Ovary (tissue), 9 donors: ENCODE data around the gene PDE7B. TPM values are rescaled to one million over a fixed set of nuclear protein-coding genes. Genes with fewer than 3 reads are reported as not detected.
"Not testable (repeated sequence)": the region's sequence is repeated elsewhere in the genome, so short reads cannot be mapped to it uniquely, and the experiment has no call there.

ENCODE experiments used
- DNase-seq, 5 donors: peaks; one replicate each; pipeline ENCODE4 v3.0.0-alpha.2; 2019 to 2020
- H3K27ac ChIP-seq, 2 donors: fragments of 200-600 bp; one replicate each; pipeline versions ENCODE4 v1.5.1 to v1.8.0; 2019 to 2022
- H3K27me3 ChIP-seq: fragments of 200-600 bp; one replicate; pipeline ENCODE4 v1.8.0; 2022
- H3K36me3 ChIP-seq: fragments of 200-600 bp; sonication (generic); one replicate; pipeline ENCODE4 v1.5.1; 2019
- H3K4me1 ChIP-seq: one replicate; pipeline ENCODE4 v1.8.1; 2013; ENCODE audit warnings: mild to moderate bottlenecking, moderate library complexity; ENCODE audit not compliant: insufficient read depth
- H3K4me3 ChIP-seq: fragments of 200-600 bp; sonication (generic); one replicate; pipeline ENCODE4 v1.5.1; 2017
- H3K9me3 ChIP-seq, 2 donors: fragments of 200-600 bp in 1 of 2; sonication (generic) in 1 of 2; one replicate each; pipeline versions ENCODE4 v1.5.1 to v1.8.1; 2013 to 2019; ENCODE audit warnings: mild to moderate bottlenecking in 1 of 2, moderate library complexity in 1 of 2
- CTCF ChIP-seq, 3 donors: fragments of 450-650 bp in 2 of 3; fragments of 200-600 bp in 1 of 3; IDR thresholded peaks; one replicate each; pipeline versions ENCODE4 v1.5.1 to v1.8.0; 2016 to 2022; ENCODE audit warnings: antibody characterized with exemption in 3 of 3, mild to moderate bottlenecking in 1 of 3
- EP300 ChIP-seq: sonication (generic); formaldehyde crosslinking; IDR thresholded peaks from one replicate; pipeline ENCODE4 v1.6.1; 2017; ENCODE audit warnings: antibody characterized with exemption
- POLR2A ChIP-seq: fragments of 450-650 bp; IDR thresholded peaks from one replicate; pipeline ENCODE4 v1.6.1; 2017; ENCODE audit warnings: antibody characterized with exemption, mild to moderate bottlenecking, moderate library complexity
- WGBS, 3 donors: extraction: QIAGEN DNeasy Blood & Tissue Kit in 1 of 3; methylation state at CpG; one replicate each; pipeline versions ENCODE4 v1.1.5 to v1.1.7; 2013 to 2017; 5-methylcytosine and 5-hydroxymethylcytosine counted together
- intact Hi-C, 4 donors: fragments of 100-400 bp; cut with DNase I; formaldehyde crosslinking; loops; one replicate each; pipeline versions ENCODE4 v1.11.0 to v1.15.1; 2022 to 2023
- polyA plus RNA-seq, 2 donors: library from polyadenylated mRNA; stranded (reverse); fragments of 200-250 nt in 1 of 2; fragments of 350-450 nt in 1 of 2; fragmentation: Illumina TruSeq in 1 of 2; extraction: RNeasy Lipid Tissue Mini Kit (QIAGEN cat#74804) in 1 of 2; gene quantifications; one replicate each; pipeline ENCODE4 v1.2.3, GENCODE V29; 2013 to 2014
- total RNA-seq, 7 donors: library from RNA; depleted of rRNA in 2 of 7; stranded (reverse); fragments of >200 nt in 2 of 7; fragmentation: NEBNext Ultra II Directional in 3 of 7; extraction: Animal tissue kit (Norgen Biotek cat#: 25700) in 3 of 7; gene quantifications; one replicate each; pipeline versions ENCODE4 v1.1.0 to v1.2.4, GENCODE V29; 2016 to 2023
- donor health status: DM: no; HTN: no; CAD: no; lungs with moderate emphysema.
- donor health status: DM: no; HTN: no; CAD: no.
- donor health status: Bipolar disorder and iron deficiency.
- donor health status: DM: yes; HTN: yes; CAD: no.
- donor health status: DM: no; HTN: no; CAD: no.
- donor health status: DM: yes; HTN: yes; CAD: no.

The PDE7B gene
- total and polyA plus RNA-seq, 9 donors, result 11.6 to 62.7 (median 21.6) TPM

GRCh38 chr6:136095986-136096385, 244.5 kb downstream of the PDE7B start:
- peak overlapping the region in 1 of 2 donors; percentile 26 for H3K27ac ChIP-seq
- WGBS, 3 donors, result 13 to 15% (median 15%) methylated on average over 3 of the region's 3 CpGs
- intact Hi-C loops, result no loop called here

GRCh38 chr6:136102991-136103688, 251.6 kb downstream of the PDE7B start:
- H3K4me3 ChIP-seq, result no peak overlapping the region
- intact Hi-C loops, result no loop called here

More at GRCh38 chr6:136095986-136096385, 244.5 kb downstream of the PDE7B start:
- no peaks in the 10 kb centered on the region for H3K27me3 ChIP-seq
- peak in 3 of 5 donors; percentile 25 to 53 (median 35) for DNase-seq
- H3K9me3 ChIP-seq, result no peaks in the 10 kb centered on the region
- H3K4me1 ChIP-seq, result peaks cover 7% of the 10 kb centered on the region
- no peaks in the 10 kb centered on the region for H3K36me3 ChIP-seq
- no peak overlapping the region for H3K4me3 ChIP-seq
- no peak for TF ChIP-seq EP300
- no peak for TF ChIP-seq CTCF (IDR thresholded peaks at IDR 0.05)
- no peak for TF ChIP-seq POLR2A

GRCh38 chr6:136103763-136104311, 252.3 kb downstream of the PDE7B start:
- TF ChIP-seq CTCF (IDR thresholded peaks at IDR 0.05) (no peak), POLR2A (no peak), EP300 (no peak)
- H3K4me3 ChIP-seq, result no peak overlapping the region
- H3K36me3 ChIP-seq, result no peaks in the 10 kb centered on the region
- H3K4me1 ChIP-seq, result peaks cover 16% of the 10 kb centered on the region
- DNase-seq, result peak in 2 of 5 donors; percentile 12 to 31
- no peaks in the 10 kb centered on the region for H3K27me3 ChIP-seq
- intact Hi-C loops, result no loop called here
- 49 to 66% (median 53%) methylated on average over 7 of the region's 7 CpGs for WGBS, 3 donors
- H3K27ac ChIP-seq, result peak overlapping the region in 1 of 2 donors; percentile 18
- H3K9me3 ChIP-seq, result no peaks in the 10 kb centered on the region

More at GRCh38 chr6:136102991-136103688, 251.6 kb downstream of the PDE7B start:
- Histone ChIP-seq H3K36me3 (no peaks in the 10 kb centered on the region), H3K9me3 (no peaks in the 10 kb centered on the region), H3K27me3 (no peaks in the 10 kb centered on the region), H3K27ac (no peak overlapping the region), H3K4me1 (peaks cover 16% of the 10 kb centered on the region)
- no peak for DNase-seq
- TF ChIP-seq EP300 (no peak), CTCF (IDR thresholded peaks at IDR 0.05) (no peak), POLR2A (no peak)
- WGBS, 3 donors, result 71 to 84% (median 81%) methylated on average over 7 of the region's 7 CpGs

GRCh38 chr6:136104556-136104955, 253.1 kb downstream of the PDE7B start:
- Histone ChIP-seq H3K4me3 (no peak overlapping the region), H3K27me3 (no peaks in the 10 kb centered on the region), H3K36me3 (no peaks in the 10 kb centered on the region), H3K27ac (no peak overlapping the region), H3K9me3 (no peaks in the 10 kb centered on the region), H3K4me1 (peaks cover 16% of the 10 kb centered on the region)
- WGBS, 3 donors, result 71 to 98% (median 84%) methylated on average over 2 of the region's 2 CpGs
- DNase-seq, result no peak
- TF ChIP-seq CTCF (IDR thresholded peaks at IDR 0.05), result no peak
- TF ChIP-seq EP300, result no peak
- TF ChIP-seq POLR2A, result no peak
- intact Hi-C loops, result no loop called here

- H3K27ac ChIP-seq, intact Hi-C loops: not testable (repeated sequence)
- peaks cover 16% of the 10 kb centered on the region for H3K4me1 ChIP-seq
Observed at GRCh38 chr6:136105797-136106196, 254.3 kb downstream of the PDE7B start.

More at GRCh38 chr6:136105797-136106196, 254.3 kb downstream of the PDE7B start:
- H3K9me3 ChIP-seq, DNase-seq, H3K36me3 ChIP-seq, H3K27me3 ChIP-seq, H3K4me3 ChIP-seq: not testable (repeated sequence)
- WGBS, 3 donors, result 95 to 98% (median 96%) methylated on average over 4 of the region's 4 CpGs
